Measurements from ENCODE around the gene LARP6.
"Not testable (repeated sequence)": the region's sequence is repeated elsewhere in the genome, so short reads cannot be mapped to it uniquely, and the experiment has no call there.

LARP6 gene

GRCh38 chr15:70831094-70831911, 22.7 kb downstream of the LARP6 start:
- DNase-seq (ENCODE audit: low spot score): no peak

- no peak for DNase-seq (ENCODE audit: low spot score)
These were observed 23.3 kb downstream of the LARP6 start for GRCh38 chr15:70830615-70831014.

- DNase-seq (ENCODE audit: low spot score): no peak
These were observed 24.4 kb downstream of the LARP6 start for GRCh38 chr15:70829371-70830166.

- no peak for DNase-seq (ENCODE audit: low spot score)
These were observed 26.2 kb downstream of the LARP6 start for GRCh38 chr15:70827721-70828120.

GRCh38 chr15:70826634-70827033, 27.3 kb downstream of the LARP6 start:
- DNase-seq (ENCODE audit: low spot score): no peak

- DNase-seq (ENCODE audit: low spot score): no peak
These were observed 28.1 kb downstream of the LARP6 start for GRCh38 chr15:70825841-70826240.

- DNase-seq (ENCODE audit: low spot score): no peak
These were observed 30.8 kb downstream of the LARP6 start for GRCh38 chr15:70823196-70823595.

- DNase-seq (ENCODE audit: low spot score): no peak
These were observed 33.7 kb downstream of the LARP6 start for GRCh38 chr15:70820214-70820613.

- no peak for DNase-seq (ENCODE audit: low spot score)
These were observed 35.4 kb downstream of the LARP6 start for GRCh38 chr15:70818580-70818979.

GRCh38 chr15:70817266-70817665, 36.7 kb downstream of the LARP6 start:
- DNase-seq (ENCODE audit: low spot score): no peak

GRCh38 chr15:70815604-70816003, 38.4 kb downstream of the LARP6 start:
- no peak for DNase-seq (ENCODE audit: low spot score)

GRCh38 chr15:70815011-70815410, 38.9 kb downstream of the LARP6 start:
- DNase-seq (ENCODE audit: low spot score): not testable (repeated sequence)

- DNase-seq (ENCODE audit: low spot score): no peak
These were observed 41.1 kb downstream of the LARP6 start for GRCh38 chr15:70812827-70813364.

GRCh38 chr15:70810916-70811578, 42.9 kb downstream of the LARP6 start:
- no peak for DNase-seq (ENCODE audit: low spot score)

- no peak for DNase-seq (ENCODE audit: low spot score)
These were observed 46.8 kb downstream of the LARP6 start for GRCh38 chr15:70806992-70807712.

- DNase-seq (ENCODE audit: low spot score): not testable (repeated sequence)
These were observed 49.6 kb downstream of the LARP6 start for GRCh38 chr15:70804388-70804787.

- DNase-seq (ENCODE audit: low spot score): no peak
These were observed 51.3 kb downstream of the LARP6 start for GRCh38 chr15:70802629-70803028.

- no peak for DNase-seq (ENCODE audit: low spot score)
These were observed 52.8 kb downstream of the LARP6 start for GRCh38 chr15:70801109-70801508.

- DNase-seq (ENCODE audit: low spot score): no peak
These were observed 54.1 kb downstream of the LARP6 start for GRCh38 chr15:70799667-70800450.

- no peak for DNase-seq (ENCODE audit: low spot score)
These were observed 56.5 kb downstream of the LARP6 start for GRCh38 chr15:70797464-70797863.

All from SK-N-DZ (cell line).